Activated CD4-positive, alpha-beta memory T cell treated with anti-CD3 and anti-CD28 coated beads for 36 hours (primary cell): ENCODE data around the gene IMMP2L. TPM values are rescaled to one million over a fixed set of nuclear protein-coding genes. Genes with fewer than 3 reads are reported as not detected.

ENCODE experiments used
- CTCF ChIA-PET: fragments of 350-600 bp; sonication (Branson Sonifier 250); formaldehyde crosslinking; loops from one replicate; lab custom pipeline; 2021; ENCODE audit warnings: antibody characterized with exemption, inconsistent platforms; lab: Charles Lee
- POLR2A ChIA-PET: fragments of 350-600 bp; sonication (Branson Sonifier 250); formaldehyde crosslinking; loops from one replicate; lab custom pipeline; 2021; ENCODE audit warnings: antibody characterized with exemption; lab: Charles Lee
- DNase-seq: peaks from one replicate; pipeline ENCODE4 v3.0.0-alpha.2; 2020
- H3K27ac Mint-ChIP-seq: one replicate; pipeline ENCODE4 v1.8.0; 2021; ENCODE audit warnings: mixed read lengths
- H3K27me3 Mint-ChIP-seq: one replicate; pipeline ENCODE4 v1.8.0; 2021; ENCODE audit warnings: mixed read lengths
- H3K36me3 Mint-ChIP-seq: one replicate; pipeline ENCODE4 v1.8.0; 2021; ENCODE audit warnings: mixed read lengths
- H3K4me1 Mint-ChIP-seq: one replicate; pipeline ENCODE4 v1.8.0; 2021; ENCODE audit warnings: low read depth, mixed read lengths
- H3K4me3 Mint-ChIP-seq: one replicate; pipeline ENCODE4 v1.8.0; 2021; ENCODE audit warnings: mild to moderate bottlenecking, mixed read lengths
- H3K9me3 Mint-ChIP-seq: one replicate; pipeline ENCODE4 v1.8.0; 2021; ENCODE audit warnings: mixed read lengths
- intact Hi-C: fragments of 100-400 bp; cut with micrococcal nuclease; formaldehyde crosslinking; loops from one replicate; pipeline ENCODE4 v1.15.1; 2023
- total RNA-seq, 2 experiments: library from RNA; stranded (reverse); gene quantifications; one replicate each; pipeline ENCODE4 v1.2.3, GENCODE V29; 2021

Gene IMMP2L
- total RNA-seq, 2 experiments from 2014 or later = 14.4 to 20.5 TPM

- Mint-ChIP-seq H3K4me1 (peaks cover 31% of the 10 kb centered on the region), H3K27ac (no peak overlapping the region), H3K36me3 (no peaks in the 10 kb centered on the region), H3K9me3 (no peaks in the 10 kb centered on the region), H3K27me3 (no peaks in the 10 kb centered on the region), H3K4me3 (no peak overlapping the region)
- POLR2A ChIA-PET = no interaction called here
- DNase-seq = no peak
- CTCF ChIA-PET = no interaction called here
- intact Hi-C loops = no loop called here
These were observed 530.4 kb downstream of the IMMP2L start for GRCh38 chr7:111031916-111032315.

- intact Hi-C loops = no loop called here
- POLR2A ChIA-PET = interaction anchor here (1.5 to 2.0 kb wide), 4 partner anchors 10 to 56 kb away, joined by 4 to 9 read pairs (median 5); no protein-coding TSS in a partner anchor
- no peak for DNase-seq
- H3K4me3 Mint-ChIP-seq = no peak overlapping the region
- H3K27ac Mint-ChIP-seq = peak overlapping the region; percentile 82
- peaks cover 47% of the 10 kb centered on the region for H3K4me1 Mint-ChIP-seq
- no peaks in the 10 kb centered on the region for H3K27me3 Mint-ChIP-seq
- CTCF ChIA-PET = interaction anchor here (1.0 to 2.2 kb wide), 3 partner anchors 53 to 69 kb away, joined by 3 to 7 read pairs (median 7); no protein-coding TSS in a partner anchor
- peaks cover 3% of the 10 kb centered on the region for H3K36me3 Mint-ChIP-seq
- H3K9me3 Mint-ChIP-seq = no peaks in the 10 kb centered on the region
These were observed 532.0 kb downstream of the IMMP2L start for GRCh38 chr7:111030336-111030735.

- Mint-ChIP-seq H3K4me3 (peak overlapping the region; percentile 24), H3K27ac (peak overlapping the region; percentile 82)
- DNase-seq = peak; percentile 53
These were observed 532.6 kb downstream of the IMMP2L start for GRCh38 chr7:111029574-111030251.

GRCh38 chr7:111029141-111029572 is 533.1 kb downstream of the IMMP2L start:
- POLR2A ChIA-PET = interaction anchor here (0.9 to 2.0 kb wide), 6 partner anchors 17 to 109 kb away, joined by 3 to 16 read pairs (median 5); no protein-coding TSS in a partner anchor
- Mint-ChIP-seq H3K4me1 (peaks cover 58% of the 10 kb centered on the region), H3K27ac (peak overlapping the region; percentile 82), H3K4me3 (peak overlapping the region; percentile 28), H3K36me3 (peaks cover 3% of the 10 kb centered on the region), H3K27me3 (no peaks in the 10 kb centered on the region), H3K9me3 (no peaks in the 10 kb centered on the region)
- CTCF ChIA-PET = interaction anchor here (0.6 to 2.2 kb wide), 4 partner anchors 54 to 70 kb away, joined by 3 to 7 read pairs (median 5); no protein-coding TSS in a partner anchor
- intact Hi-C loops = loop anchor here (1.0 to 10.0 kb wide), 6 partner anchors 16 to 536 kb away; partner anchors contain the start of gene IMMP2L
- no peak for DNase-seq

More at GRCh38 chr7:111029574-111030251, 532.6 kb downstream of the IMMP2L start:
- no peaks in the 10 kb centered on the region for H3K9me3 Mint-ChIP-seq
- peaks cover 3% of the 10 kb centered on the region for H3K36me3 Mint-ChIP-seq
- H3K27me3 Mint-ChIP-seq = no peaks in the 10 kb centered on the region
- ChIA-PET CTCF (interaction anchor here (0.6 to 2.2 kb wide), 4 partner anchors 54 to 69 kb away, joined by 3 to 7 read pairs (median 5); no protein-coding TSS in a partner anchor), POLR2A (interaction anchor here (0.9 to 2.0 kb wide), 7 partner anchors 9 to 108 kb away, joined by 3 to 16 read pairs (median 5); no protein-coding TSS in a partner anchor)
- H3K4me1 Mint-ChIP-seq = peaks cover 53% of the 10 kb centered on the region
- intact Hi-C loops = loop anchor here (1.0 to 10.0 kb wide), 6 partner anchors 16 to 535 kb away; partner anchors contain the start of gene IMMP2L

- peaks cover 64% of the 10 kb centered on the region for H3K4me1 Mint-ChIP-seq
- peak overlapping the region; percentile 68 for H3K27ac Mint-ChIP-seq
- peak overlapping the region; percentile 47 for H3K4me3 Mint-ChIP-seq
- ChIA-PET CTCF (no interaction called here), POLR2A (interaction anchor here (0.7 to 1.3 kb wide), 2 partner anchors 56 to 65 kb away, joined by 3 to 4 read pairs; no protein-coding TSS in a partner anchor)
- H3K27me3 Mint-ChIP-seq = no peaks in the 10 kb centered on the region
- H3K36me3 Mint-ChIP-seq = peaks cover 3% of the 10 kb centered on the region
- intact Hi-C loops = loop anchor here (10.0 kb wide), 1 partner anchor 537 kb away; the partner anchor contains the start of gene IMMP2L
- no peak for DNase-seq
- no peaks in the 10 kb centered on the region for H3K9me3 Mint-ChIP-seq
These were observed 534.9 kb downstream of the IMMP2L start for GRCh38 chr7:111027396-111027795.

GRCh38 chr7:111026806-111027205 is 535.5 kb downstream of the IMMP2L start:
- ChIA-PET POLR2A (interaction anchor here (1.3 kb wide), 1 partner anchor 56 kb away, joined by 4 read pairs; no protein-coding TSS in a partner anchor), CTCF (no interaction called here)
- peaks cover under 1% of the 10 kb centered on the region for H3K9me3 Mint-ChIP-seq
- H3K4me3 Mint-ChIP-seq = no peak overlapping the region
- DNase-seq = no peak
- H3K4me1 Mint-ChIP-seq = peaks cover 64% of the 10 kb centered on the region
- intact Hi-C loops = loop anchor here (10.0 kb wide), 1 partner anchor 538 kb away; the partner anchor contains the start of gene IMMP2L
- H3K27me3 Mint-ChIP-seq = no peaks in the 10 kb centered on the region
- peaks cover 3% of the 10 kb centered on the region for H3K36me3 Mint-ChIP-seq
- H3K27ac Mint-ChIP-seq = peak overlapping the region; percentile 50

GRCh38 chr7:111026343-111026742 is 535.9 kb downstream of the IMMP2L start:
- intact Hi-C loops = loop anchor here (10.0 kb wide), 1 partner anchor 538 kb away; the partner anchor contains the start of gene IMMP2L
- Mint-ChIP-seq H3K9me3 (peaks cover 2% of the 10 kb centered on the region), H3K27ac (no peak overlapping the region), H3K4me3 (no peak overlapping the region), H3K27me3 (no peaks in the 10 kb centered on the region), H3K36me3 (peaks cover 3% of the 10 kb centered on the region), H3K4me1 (peaks cover 65% of the 10 kb centered on the region)
- CTCF ChIA-PET = no interaction called here
- POLR2A ChIA-PET = interaction anchor here (1.3 kb wide), 1 partner anchor 57 kb away, joined by 4 read pairs; no protein-coding TSS in a partner anchor
- no peak for DNase-seq

GRCh38 chr7:111025006-111025405 is 537.3 kb downstream of the IMMP2L start:
- Mint-ChIP-seq H3K27ac (peak overlapping the region; percentile 72), H3K9me3 (peaks cover 2% of the 10 kb centered on the region), H3K36me3 (peaks cover 5% of the 10 kb centered on the region), H3K4me1 (peaks cover 68% of the 10 kb centered on the region), H3K27me3 (no peaks in the 10 kb centered on the region), H3K4me3 (no peak overlapping the region)
- intact Hi-C loops = loop anchor here (1.0 to 10.0 kb wide), 3 partner anchors 12 to 540 kb away; partner anchors contain the start of gene IMMP2L
- DNase-seq = peak; percentile 59
- CTCF ChIA-PET = interaction anchor here (1.3 kb wide), 1 partner anchor 14 kb away, joined by 3 read pairs; no protein-coding TSS in a partner anchor
- POLR2A ChIA-PET = interaction anchor here (0.8 to 1.8 kb wide), 4 partner anchors 13 to 57 kb away, joined by 3 to 7 read pairs (median 4); no protein-coding TSS in a partner anchor

GRCh38 chr7:111018960-111019736 is 543.1 kb downstream of the IMMP2L start:
- H3K36me3 Mint-ChIP-seq = peaks cover 2% of the 10 kb centered on the region
- H3K4me1 Mint-ChIP-seq = peaks cover 48% of the 10 kb centered on the region
- H3K27ac Mint-ChIP-seq = no peak overlapping the region
- DNase-seq = no peak
- POLR2A ChIA-PET = interaction anchor here (0.7 kb wide), 1 partner anchor 63 kb away, joined by 3 read pairs; no protein-coding TSS in a partner anchor
- H3K27me3 Mint-ChIP-seq = no peaks in the 10 kb centered on the region
- CTCF ChIA-PET = no interaction called here
- H3K9me3 Mint-ChIP-seq = peaks cover 2% of the 10 kb centered on the region
- intact Hi-C loops = no loop called here
- no peak overlapping the region for H3K4me3 Mint-ChIP-seq

GRCh38 chr7:111018447-111018846 is 543.8 kb downstream of the IMMP2L start:
- no peak for DNase-seq
- H3K9me3 Mint-ChIP-seq = peaks cover 2% of the 10 kb centered on the region
- peaks cover 46% of the 10 kb centered on the region for H3K4me1 Mint-ChIP-seq
- CTCF ChIA-PET = no interaction called here
- POLR2A ChIA-PET = no interaction called here
- intact Hi-C loops = no loop called here
- H3K4me3 Mint-ChIP-seq = no peak overlapping the region
- H3K36me3 Mint-ChIP-seq = peaks cover 2% of the 10 kb centered on the region
- H3K27me3 Mint-ChIP-seq = no peaks in the 10 kb centered on the region
- H3K27ac Mint-ChIP-seq = no peak overlapping the region

GRCh38 chr7:111014079-111014478 is 548.2 kb downstream of the IMMP2L start:
- Mint-ChIP-seq H3K27ac (peak overlapping the region; percentile 84), H3K4me1 (peaks cover 64% of the 10 kb centered on the region), H3K36me3 (peaks cover 2% of the 10 kb centered on the region), H3K4me3 (no peak overlapping the region), H3K27me3 (no peaks in the 10 kb centered on the region), H3K9me3 (no peaks in the 10 kb centered on the region)
- POLR2A ChIA-PET = no interaction called here
- CTCF ChIA-PET = interaction anchor here (0.7 to 1.4 kb wide), 2 partner anchors 70 to 213 kb away, joined by 3 read pairs; no protein-coding TSS in a partner anchor
- intact Hi-C loops = loop anchor here (5.0 kb wide), 1 partner anchor 123 kb away; no protein-coding TSS in a partner anchor
- DNase-seq = no peak
